Measurements from ENCODE around the gene RMP24.

DNA sequence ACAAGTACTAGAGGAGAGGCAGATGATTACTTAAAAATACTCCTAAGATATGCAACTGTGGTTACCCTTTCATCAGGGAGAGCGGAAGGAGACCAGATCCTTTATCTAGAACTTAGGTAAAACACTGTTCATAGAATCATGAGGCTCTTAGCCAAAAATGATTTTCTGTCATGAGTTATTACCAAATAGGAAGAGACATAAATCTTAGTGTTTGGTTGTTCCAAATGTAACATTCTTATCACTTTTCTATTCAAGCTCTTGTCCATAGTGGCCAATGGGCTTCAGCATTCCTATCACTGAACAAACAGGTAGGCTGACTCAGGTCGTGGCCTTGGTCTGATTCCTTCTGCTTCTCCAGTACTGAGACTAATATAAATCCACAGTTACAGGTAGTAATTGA is 56.4 kb downstream of the RMP24 start:
- TF ChIP-seq ZNF274 (IDR thresholded peaks at IDR 0.05; ENCODE audit: low read depth, low read length) (no peak), YY1 (IDR thresholded peaks at IDR 0.05; ENCODE audit: insufficient read depth, insufficient read length) (no peak), SUZ12 (IDR thresholded peaks at IDR 0.05; ENCODE audit: extremely low read depth, insufficient read depth, insufficient read length) (no peak)

Data from NT2/D1 (cell line).